Hematopoietic multipotent progenitor cell treated with erythropoietin and hydrocortisone succinate and interleukin-3 and kit ligand, for 4 days (in vitro differentiated cells): Measurements from ENCODE around the gene RPA3.
A peak's percentile ranks its signal among the peaks of the same experiment; 100 is the strongest.
"Not testable (repeated sequence)": the region's sequence is repeated elsewhere in the genome, so short reads cannot be mapped to it uniquely, and the experiment has no call there.

Source experiments
- DNase-seq: peaks from one replicate; pipeline ENCODE4 v3.0.0-alpha.2; 2015

The RPA3 gene

GRCh38 chr7:7688310-7688709, 30.1 kb downstream of the RPA3 start:
- DNase-seq = no peak

GRCh38 chr7:7687800-7688199, 30.6 kb downstream of the RPA3 start:
- DNase-seq = no peak

- DNase-seq = no peak
Observed at GRCh38 chr7:7686811-7687508, 31.4 kb downstream of the RPA3 start.

- DNase-seq = no peak
Observed at GRCh38 chr7:7682861-7683260, 35.5 kb downstream of the RPA3 start.

GRCh38 chr7:7681936-7682329, 36.5 kb downstream of the RPA3 start:
- DNase-seq = no peak

GRCh38 chr7:7681191-7681935, 37.0 kb downstream of the RPA3 start:
- DNase-seq = peak; percentile 88

- DNase-seq = peak; percentile 25
Observed at GRCh38 chr7:7679640-7680039, 38.8 kb downstream of the RPA3 start.

- no peak for DNase-seq
Observed at GRCh38 chr7:7675686-7676085, 42.7 kb downstream of the RPA3 start.

GRCh38 chr7:7673240-7673550, 45.2 kb downstream of the RPA3 start:
- no peak for DNase-seq

GRCh38 chr7:7672545-7673239, 45.7 kb downstream of the RPA3 start:
- no peak for DNase-seq

- no peak for DNase-seq
Observed at GRCh38 chr7:7671361-7671760, 47.0 kb downstream of the RPA3 start.

GRCh38 chr7:7670490-7670889, 47.9 kb downstream of the RPA3 start:
- no peak for DNase-seq

- peak; percentile 14 for DNase-seq
Observed at GRCh38 chr7:7668706-7669105, 49.7 kb downstream of the RPA3 start.

GRCh38 chr7:7667187-7667586, 51.2 kb downstream of the RPA3 start:
- DNase-seq = no peak

- DNase-seq = no peak
Observed at GRCh38 chr7:7665031-7665430, 53.4 kb downstream of the RPA3 start.

GRCh38 chr7:7664291-7664690, 54.1 kb downstream of the RPA3 start:
- no peak for DNase-seq

GRCh38 chr7:7662527-7662926, 55.9 kb downstream of the RPA3 start:
- DNase-seq = peak; percentile 29

GRCh38 chr7:7656459-7656858, 61.9 kb downstream of the RPA3 start:
- DNase-seq = not testable (repeated sequence)

- DNase-seq = no peak
Observed at GRCh38 chr7:7654964-7655715, 63.3 kb downstream of the RPA3 start.

GRCh38 chr7:7653593-7654187, 64.7 kb downstream of the RPA3 start:
- peak; percentile 51 for DNase-seq

GRCh38 chr7:7652798-7653540, 65.4 kb downstream of the RPA3 start:
- DNase-seq = no peak

GRCh38 chr7:7651479-7651878, 66.9 kb downstream of the RPA3 start:
- no peak for DNase-seq
